Fibroblast of mammary gland (primary cell): ENCODE data around the gene TBC1D14.
A peak's percentile ranks its signal among the peaks of the same experiment; 100 is the strongest.

Experiments
- DNase-seq: peaks from one replicate; pipeline ENCODE4 v3.0.0-alpha.2; 2010; ENCODE audit warnings: low read depth
- H3K4me3 ChIP-seq: 2 replicates; pipeline ENCODE4 v1.5.1; 2011; ENCODE audit warnings: low read depth, mild to moderate bottlenecking, low read length, moderate library complexity; ENCODE audit not compliant: control insufficient read depth
- TF ChIP-seq, protein P1 (sequence below): conservative IDR thresholded peaks from 2 replicates; pipeline ENCODE4 v1.5.1; 2011; ENCODE audit warnings: low read depth, low read length, inconsistent platforms; ENCODE audit not compliant: control insufficient read depth, insufficient read depth

The TBC1D14 gene

DNA sequence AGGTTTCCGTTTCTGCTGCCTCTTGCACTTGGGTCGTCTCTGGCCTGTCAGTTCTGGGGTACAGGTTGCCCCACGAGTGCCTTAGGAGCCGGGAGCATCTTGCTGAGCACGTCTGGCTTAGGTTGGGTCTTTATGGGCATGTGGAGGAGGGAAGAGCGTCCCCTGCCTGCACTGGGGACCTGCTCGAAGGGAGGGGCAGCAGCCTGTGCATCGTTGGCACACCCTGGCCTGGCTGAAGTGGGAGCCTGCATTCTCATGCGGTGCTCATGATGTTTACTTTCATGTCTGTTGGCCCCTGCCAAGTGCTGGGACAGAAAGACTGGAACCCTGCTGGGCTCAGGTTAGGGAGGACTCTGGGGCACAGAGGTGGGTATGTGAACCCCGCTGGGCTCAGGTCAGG, 109.7 kb downstream of the TBC1D14 start:
- DNase-seq: no peak

DNA sequence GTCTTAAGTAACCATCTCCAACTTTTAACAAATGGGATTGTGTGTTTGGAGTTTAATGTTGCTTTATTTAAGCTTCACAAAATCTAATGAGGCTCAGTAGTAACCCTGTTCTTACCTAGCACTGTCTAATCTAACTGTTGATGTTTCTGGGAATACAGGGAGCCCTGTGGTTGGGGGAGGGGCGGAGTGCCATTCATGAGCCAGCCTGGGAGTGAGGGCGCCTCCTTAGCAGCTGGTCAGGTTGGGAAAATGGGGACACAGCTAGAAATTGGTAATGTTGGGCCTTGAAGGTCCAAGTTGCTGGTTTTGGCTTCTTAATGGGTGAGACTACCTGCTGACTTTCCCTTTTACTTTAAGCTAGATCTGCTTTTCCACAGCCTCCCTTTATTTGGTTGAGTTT, 110.7 kb downstream of the TBC1D14 start:
- H3K4me3 ChIP-seq: no peak overlapping the region
- no peak for DNase-seq
- TF ChIP-seq, protein P1, sequence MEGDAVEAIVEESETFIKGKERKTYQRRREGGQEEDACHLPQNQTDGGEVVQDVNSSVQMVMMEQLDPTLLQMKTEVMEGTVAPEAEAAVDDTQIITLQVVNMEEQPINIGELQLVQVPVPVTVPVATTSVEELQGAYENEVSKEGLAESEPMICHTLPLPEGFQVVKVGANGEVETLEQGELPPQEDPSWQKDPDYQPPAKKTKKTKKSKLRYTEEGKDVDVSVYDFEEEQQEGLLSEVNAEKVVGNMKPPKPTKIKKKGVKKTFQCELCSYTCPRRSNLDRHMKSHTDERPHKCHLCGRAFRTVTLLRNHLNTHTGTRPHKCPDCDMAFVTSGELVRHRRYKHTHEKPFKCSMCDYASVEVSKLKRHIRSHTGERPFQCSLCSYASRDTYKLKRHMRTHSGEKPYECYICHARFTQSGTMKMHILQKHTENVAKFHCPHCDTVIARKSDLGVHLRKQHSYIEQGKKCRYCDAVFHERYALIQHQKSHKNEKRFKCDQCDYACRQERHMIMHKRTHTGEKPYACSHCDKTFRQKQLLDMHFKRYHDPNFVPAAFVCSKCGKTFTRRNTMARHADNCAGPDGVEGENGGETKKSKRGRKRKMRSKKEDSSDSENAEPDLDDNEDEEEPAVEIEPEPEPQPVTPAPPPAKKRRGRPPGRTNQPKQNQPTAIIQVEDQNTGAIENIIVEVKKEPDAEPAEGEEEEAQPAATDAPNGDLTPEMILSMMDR: no peak

More for the DNA sequence above, 109.7 kb downstream of the TBC1D14 start:
- TF ChIP-seq, protein P1: no peak
- H3K4me3 ChIP-seq: no peak overlapping the region

DNA sequence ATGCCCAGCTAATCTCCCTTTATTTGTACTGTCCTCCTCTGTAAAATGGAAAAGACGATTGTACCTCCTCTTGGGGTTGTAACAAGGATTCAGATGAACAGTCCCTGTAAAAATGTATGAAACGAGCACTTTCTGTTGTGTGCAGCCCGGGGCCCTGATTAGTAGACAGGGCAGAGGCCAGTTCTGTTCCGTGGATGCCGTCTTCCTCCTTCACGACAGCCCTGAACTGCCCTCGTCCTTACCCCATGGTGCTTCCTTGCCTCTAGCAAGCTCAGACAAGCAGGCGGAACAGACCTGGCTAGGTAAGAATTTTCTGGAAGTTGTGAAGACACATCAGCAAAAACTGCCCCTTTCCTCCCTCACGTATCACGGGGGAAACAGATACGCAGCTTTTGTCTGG, 111.2 kb downstream of the TBC1D14 start:
- no peak for DNase-seq
- H3K4me3 ChIP-seq: no peak overlapping the region
- TF ChIP-seq, protein P1: no peak

DNA sequence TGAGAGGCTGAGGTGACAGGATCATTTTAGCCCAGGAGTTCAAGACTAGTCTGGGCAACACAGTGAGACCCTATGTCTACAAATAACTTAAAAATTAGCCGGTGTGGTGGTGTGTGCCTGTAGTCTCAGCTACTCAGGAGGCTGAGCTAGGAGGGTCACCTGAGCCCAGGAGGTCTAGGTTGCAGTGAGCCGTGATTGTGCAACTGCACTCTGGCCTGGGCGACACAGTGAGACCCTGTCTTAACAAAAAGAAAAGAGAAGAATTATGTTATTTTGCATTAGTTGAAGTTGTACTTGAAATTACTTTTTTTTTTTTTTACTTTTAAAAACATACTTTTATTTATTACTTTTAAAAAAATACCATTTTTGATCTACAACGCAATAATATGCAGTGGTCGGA, 111.7 kb downstream of the TBC1D14 start:
- TF ChIP-seq, protein P1: no peak
- H3K4me3 ChIP-seq: no peak overlapping the region
- no peak for DNase-seq

DNA sequence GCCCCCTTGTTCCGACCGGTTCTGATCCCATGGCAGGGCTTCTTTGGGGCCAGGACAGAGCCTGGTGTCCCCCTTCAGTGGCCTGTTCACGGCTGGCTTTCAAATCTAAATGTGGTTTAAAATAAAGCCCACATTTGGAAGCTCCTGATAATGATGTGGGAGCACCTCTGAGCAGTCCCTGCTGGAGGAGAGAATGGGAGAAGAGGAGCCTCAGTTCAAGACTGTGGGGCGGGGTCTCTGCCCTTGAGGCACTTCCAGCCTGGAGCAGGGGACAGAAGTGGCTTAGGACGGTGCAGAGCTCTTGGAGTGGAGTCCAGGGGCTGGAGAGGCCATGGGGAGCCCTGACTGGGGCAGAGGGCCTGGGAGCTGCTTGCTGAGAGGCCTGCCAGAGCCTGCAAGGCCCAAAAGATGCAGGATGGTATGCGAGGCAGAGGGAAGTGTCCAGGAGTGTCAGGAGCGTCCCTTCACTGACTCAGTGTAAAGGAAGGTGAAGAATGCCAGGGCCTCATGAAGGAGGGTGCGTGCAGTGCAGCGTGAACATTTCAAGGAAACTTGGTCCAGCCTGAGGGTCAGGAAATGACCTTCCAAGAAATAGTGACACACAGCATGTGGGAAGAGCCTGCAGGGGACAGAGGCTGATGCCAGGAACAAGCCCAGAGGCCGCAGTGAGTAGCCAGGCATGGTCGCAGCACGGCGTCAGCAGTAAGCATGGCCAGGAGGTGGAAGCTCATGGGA, 112.5 kb downstream of the TBC1D14 start:
- H3K4me3 ChIP-seq: no peak overlapping the region
- TF ChIP-seq, protein P1: no peak
- DNase-seq: peak; percentile 36

DNA sequence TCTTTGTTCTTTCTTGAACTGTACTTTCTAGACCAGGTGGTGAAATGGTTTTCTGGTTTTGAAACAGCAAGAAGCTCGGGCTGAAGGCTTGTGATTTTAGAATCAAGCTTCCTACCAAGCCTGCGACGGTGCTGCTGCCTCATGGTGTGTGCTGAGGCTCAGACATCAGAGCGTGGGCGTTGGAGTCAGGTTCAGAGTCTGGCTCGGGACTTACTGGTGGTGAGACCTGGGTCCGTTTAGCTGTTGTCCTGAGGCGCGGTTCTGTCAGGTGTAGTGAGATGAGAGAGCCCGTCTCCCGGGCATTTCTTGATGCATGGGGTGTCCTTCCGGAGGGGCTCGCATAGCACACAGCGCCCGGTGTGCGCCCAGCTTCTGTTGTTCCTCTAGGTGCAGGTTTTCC, 113.9 kb downstream of the TBC1D14 start:
- DNase-seq: no peak
- H3K4me3 ChIP-seq: no peak overlapping the region
- TF ChIP-seq, protein P1: no peak
